HFF-Myc (cell line): ENCODE measurements around the gene UBL4B.

ENCODE experiments used
- DNase-seq: peaks from one replicate; pipeline ENCODE4 v3.0.0-alpha.2; 2011; ENCODE audit warnings: low read depth; ENCODE audit errors: extremely low read depth
- H3K4me3 ChIP-seq: replicated peaks from 2 replicates; pipeline ENCODE4 v1.5.1; 2011; ENCODE audit warnings: low read depth, mild to moderate bottlenecking, control low read depth, low read length
- TF ChIP-seq, protein P1 (sequence below): IDR thresholded peaks from 2 replicates; pipeline ENCODE4 v1.5.1; 2012; ENCODE audit warnings: mild to moderate bottlenecking, low read depth, low read length, control low read depth; ENCODE audit errors: missing control alignments

The UBL4B gene

DNA sequence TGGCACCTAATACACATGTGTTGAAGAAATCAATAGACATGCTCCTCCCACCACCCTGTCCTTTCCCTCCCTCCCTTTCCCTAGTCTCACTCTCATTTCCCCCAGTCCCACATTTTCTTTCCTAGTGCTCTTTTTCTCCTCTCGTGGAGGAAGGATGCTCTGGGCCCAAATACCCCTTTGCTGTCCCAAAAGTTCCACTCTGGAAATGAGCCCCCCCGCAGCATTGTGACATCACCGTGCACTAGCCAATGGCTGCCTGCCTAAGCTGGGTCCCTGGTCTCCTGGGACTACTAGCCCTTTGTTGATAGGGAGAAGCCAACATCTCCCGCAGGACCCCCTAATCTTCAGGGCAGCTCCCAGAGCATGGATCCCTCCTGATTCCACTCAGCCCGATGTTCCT, at the start of gene UBL4B:
TSS of gene UBL4B (plus strand) at position 301 of the 400 bp plus-strand sequence. CDS start at position 393, 92 bp downstream.
- TF ChIP-seq, protein P1, sequence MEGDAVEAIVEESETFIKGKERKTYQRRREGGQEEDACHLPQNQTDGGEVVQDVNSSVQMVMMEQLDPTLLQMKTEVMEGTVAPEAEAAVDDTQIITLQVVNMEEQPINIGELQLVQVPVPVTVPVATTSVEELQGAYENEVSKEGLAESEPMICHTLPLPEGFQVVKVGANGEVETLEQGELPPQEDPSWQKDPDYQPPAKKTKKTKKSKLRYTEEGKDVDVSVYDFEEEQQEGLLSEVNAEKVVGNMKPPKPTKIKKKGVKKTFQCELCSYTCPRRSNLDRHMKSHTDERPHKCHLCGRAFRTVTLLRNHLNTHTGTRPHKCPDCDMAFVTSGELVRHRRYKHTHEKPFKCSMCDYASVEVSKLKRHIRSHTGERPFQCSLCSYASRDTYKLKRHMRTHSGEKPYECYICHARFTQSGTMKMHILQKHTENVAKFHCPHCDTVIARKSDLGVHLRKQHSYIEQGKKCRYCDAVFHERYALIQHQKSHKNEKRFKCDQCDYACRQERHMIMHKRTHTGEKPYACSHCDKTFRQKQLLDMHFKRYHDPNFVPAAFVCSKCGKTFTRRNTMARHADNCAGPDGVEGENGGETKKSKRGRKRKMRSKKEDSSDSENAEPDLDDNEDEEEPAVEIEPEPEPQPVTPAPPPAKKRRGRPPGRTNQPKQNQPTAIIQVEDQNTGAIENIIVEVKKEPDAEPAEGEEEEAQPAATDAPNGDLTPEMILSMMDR: no peak
- no peak for DNase-seq
- H3K4me3 ChIP-seq: no peak within 1 kb of the TSS

DNA sequence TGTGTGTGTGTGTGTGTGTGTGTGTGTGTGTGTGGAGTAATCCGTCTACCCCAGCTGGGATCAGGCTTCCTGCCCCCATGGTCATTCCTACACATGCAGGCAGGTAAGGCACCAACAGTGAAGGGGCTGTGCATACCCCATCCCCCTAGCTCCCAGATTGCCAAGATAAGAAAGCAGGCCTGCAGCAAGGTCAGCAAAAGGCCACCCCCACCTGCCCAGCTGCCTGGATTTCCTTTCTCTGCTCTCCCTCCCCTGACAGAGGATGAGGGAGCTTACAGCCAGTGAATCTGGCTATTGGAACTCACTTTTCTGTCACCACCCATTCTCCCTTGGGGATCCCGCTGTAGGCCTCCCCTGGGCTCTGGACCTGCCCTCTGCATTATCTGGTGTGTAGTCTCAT, 49.6 kb upstream of the UBL4B start:
- TF ChIP-seq, protein P1: no peak
- DNase-seq: no peak
- H3K4me3 ChIP-seq: no peak overlapping the region

DNA sequence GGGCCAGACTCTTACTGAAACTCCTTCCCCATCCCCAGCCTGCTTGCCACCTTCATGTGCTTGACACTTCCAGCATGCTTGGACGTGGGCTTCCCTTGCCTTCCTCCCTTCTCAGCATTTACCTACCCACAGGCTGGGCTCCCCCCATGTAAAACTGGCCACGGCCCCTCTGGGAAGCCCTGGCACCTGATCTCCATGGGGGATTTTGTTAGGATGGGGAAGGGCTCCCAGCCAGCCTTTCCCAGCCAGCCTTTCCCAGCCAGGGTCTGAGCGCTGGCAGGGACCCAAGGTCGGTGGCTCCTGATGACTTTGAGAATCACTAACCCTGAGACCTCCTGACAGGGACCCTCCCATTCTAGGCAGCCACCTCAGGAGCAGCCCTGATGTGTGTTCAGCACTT, 48.5 kb upstream of the UBL4B start:
- no peak overlapping the region for H3K4me3 ChIP-seq
- DNase-seq: no peak
- TF ChIP-seq, protein P1: no peak

DNA sequence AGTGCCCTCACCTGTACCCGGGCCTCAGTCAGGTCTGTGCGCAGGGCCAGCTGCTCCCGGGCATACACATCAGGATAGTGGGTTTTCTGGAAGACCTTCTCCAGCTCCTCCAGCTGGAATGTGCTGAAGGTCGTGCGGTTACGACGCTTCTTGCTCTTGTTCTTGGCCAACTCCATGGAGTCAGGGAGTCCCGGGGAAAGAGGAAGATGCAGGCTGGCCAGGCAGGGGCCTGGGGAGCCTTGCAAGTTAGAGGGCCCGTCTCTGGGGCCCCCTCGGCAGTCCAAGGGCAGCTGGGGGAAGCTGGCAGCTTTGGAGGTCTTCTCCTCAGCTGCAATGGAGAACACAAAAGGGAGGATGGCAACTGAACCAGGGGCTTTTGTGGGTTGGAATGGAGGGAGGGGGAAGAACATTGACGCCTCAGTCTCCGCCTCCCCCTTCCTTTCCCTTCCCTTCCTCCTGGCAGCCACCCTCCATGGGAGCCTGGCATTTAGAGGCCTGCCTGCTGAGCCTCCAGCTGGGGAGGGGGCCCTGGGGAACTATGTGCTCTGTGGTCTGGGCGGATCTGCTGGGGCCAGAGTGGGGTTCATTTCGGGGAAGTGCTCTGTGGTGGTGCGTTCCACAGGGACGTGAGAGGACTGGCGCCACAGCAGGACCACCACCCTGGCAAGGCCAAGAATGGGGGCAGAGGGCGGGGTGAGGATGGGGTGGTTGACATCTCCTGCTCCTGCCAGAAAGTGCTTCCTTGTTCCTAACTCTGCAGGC, 47.5 kb upstream of the UBL4B start:
- no peak overlapping the region for H3K4me3 ChIP-seq
- DNase-seq: no peak
- TF ChIP-seq, protein P1: no peak

DNA sequence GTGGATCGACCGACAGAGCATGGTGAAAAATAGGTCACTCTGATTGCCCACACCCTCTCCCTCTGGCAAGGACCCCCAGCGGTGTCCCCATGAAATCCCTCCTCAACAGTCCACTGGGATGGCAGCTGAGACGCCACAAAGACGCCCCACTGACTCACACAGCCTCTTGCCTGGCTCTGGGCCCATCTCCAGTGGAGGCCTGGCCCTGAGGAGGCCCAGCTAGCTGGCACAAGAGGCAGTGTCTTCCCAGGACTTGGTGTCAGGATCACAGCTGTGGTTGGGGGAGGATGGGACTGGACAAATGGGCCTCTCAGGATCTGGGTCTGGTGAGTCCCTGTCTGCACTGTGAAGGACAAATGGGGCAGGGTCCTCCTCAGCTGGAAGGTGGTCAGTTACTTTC, 46.4 kb upstream of the UBL4B start:
- TF ChIP-seq, protein P1: no peak
- DNase-seq: no peak
- no peak overlapping the region for H3K4me3 ChIP-seq

DNA sequence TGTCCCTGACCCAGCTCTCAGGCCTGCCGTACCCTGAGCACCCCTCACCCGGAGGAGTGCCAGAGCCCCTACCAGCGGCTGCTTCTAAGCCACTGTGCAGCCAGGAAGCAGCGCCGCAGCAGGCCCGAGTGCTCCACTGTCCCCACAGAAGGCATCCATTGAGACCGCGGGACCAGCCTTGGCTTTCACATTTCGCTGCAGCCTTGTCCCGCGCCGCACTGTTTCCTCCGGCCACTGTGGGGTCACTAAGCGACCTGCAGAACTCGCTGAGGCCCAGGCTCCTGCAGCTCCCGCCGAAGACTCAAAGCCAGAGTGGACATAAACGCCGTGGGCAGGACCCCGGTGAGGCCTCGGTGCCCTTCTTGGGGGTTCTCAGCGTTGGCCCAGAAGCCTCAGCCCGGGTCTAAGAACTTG, 44.8 kb upstream of the UBL4B start:
- DNase-seq: no peak
- no peak overlapping the region for H3K4me3 ChIP-seq
- TF ChIP-seq, protein P1: no peak
